Liver (tissue), 3 donors: ENCODE data around the gene TRIO.

Experiments used
- FOXA1 ChIP-seq: IDR thresholded peaks from 2 replicates; pipeline ENCODE4 v1.6.1; 2016; ENCODE audit warnings: antibody characterized with exemption
- GABPA ChIP-seq, 2 donors: IDR thresholded peaks in 1 of 2; conservative IDR thresholded peaks in 1 of 2; 2 replicates each; pipeline ENCODE4 v1.6.1; 2016; ENCODE audit warnings: antibody characterized with exemption in 2 of 2, mild to moderate bottlenecking in 1 of 2, moderate library complexity in 1 of 2
- NR2F2 ChIP-seq: IDR thresholded peaks from 2 replicates; pipeline ENCODE4 v1.6.1; 2016; ENCODE audit warnings: antibody characterized with exemption
- RAD21 ChIP-seq, 2 donors: IDR thresholded peaks; 2 replicates each; pipeline ENCODE4 v1.6.1; 2016; ENCODE audit warnings: antibody characterized with exemption in 2 of 2, mild to moderate bottlenecking in 2 of 2
- RXRA ChIP-seq, 2 donors: IDR thresholded peaks; 2 replicates each; pipeline ENCODE4 v1.6.1; 2017 to 2018; ENCODE audit warnings: antibody characterized with exemption in 2 of 2, mild to moderate bottlenecking in 1 of 2
- TAF1 ChIP-seq: conservative IDR thresholded peaks from 2 replicates; pipeline ENCODE4 v1.6.1; 2016; ENCODE audit warnings: antibody characterized with exemption, mild to moderate bottlenecking
- YY1 ChIP-seq: IDR thresholded peaks from 2 replicates; pipeline ENCODE4 v1.6.1; 2016; ENCODE audit warnings: antibody characterized with exemption, mild to moderate bottlenecking
- TF ChIP-seq, protein P1 (sequence below): fragments of 150-350 bp; IDR thresholded peaks from 2 replicates; pipeline ENCODE4 v1.5.1; 2017; ENCODE audit warnings: improper control_type of control experiment, low read depth, low read length; ENCODE audit not compliant: missing input control
- TF ChIP-seq, protein P2 (sequence below): IDR thresholded peaks from 2 replicates; pipeline ENCODE4 v1.6.1; 2016; ENCODE audit warnings: antibody characterized with exemption, mild to moderate bottlenecking
- TF ChIP-seq, protein P3 (sequence below): IDR thresholded peaks from 2 replicates; pipeline ENCODE4 v1.6.1; 2016; ENCODE audit warnings: antibody characterized with exemption
- TF ChIP-seq, protein P4 (sequence below): IDR thresholded peaks from 2 replicates; pipeline ENCODE4 v1.6.1; 2016; ENCODE audit warnings: antibody characterized with exemption
- donor health status: healthy.
- donor health status: healthy.

DNA sequence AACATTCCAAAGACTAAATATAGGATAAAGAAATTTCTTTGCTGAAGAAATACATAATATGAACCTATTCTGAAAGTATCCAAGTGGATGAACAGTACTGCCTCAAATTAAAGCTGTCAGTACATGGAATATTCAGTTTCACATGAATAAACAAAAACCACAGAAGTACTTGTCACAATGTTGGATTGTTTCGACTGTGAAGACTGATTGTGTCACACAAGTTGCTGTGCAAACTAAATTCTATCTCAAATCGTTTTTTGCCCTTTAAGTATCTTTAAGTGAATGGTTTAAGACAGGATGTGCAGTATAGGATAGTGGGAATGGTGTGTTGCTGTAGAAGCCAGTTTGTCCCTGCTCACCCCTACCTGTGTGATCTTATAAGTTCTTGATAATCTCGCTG is 301.0 kb downstream of the TRIO start:
- TF ChIP-seq, protein P1, sequence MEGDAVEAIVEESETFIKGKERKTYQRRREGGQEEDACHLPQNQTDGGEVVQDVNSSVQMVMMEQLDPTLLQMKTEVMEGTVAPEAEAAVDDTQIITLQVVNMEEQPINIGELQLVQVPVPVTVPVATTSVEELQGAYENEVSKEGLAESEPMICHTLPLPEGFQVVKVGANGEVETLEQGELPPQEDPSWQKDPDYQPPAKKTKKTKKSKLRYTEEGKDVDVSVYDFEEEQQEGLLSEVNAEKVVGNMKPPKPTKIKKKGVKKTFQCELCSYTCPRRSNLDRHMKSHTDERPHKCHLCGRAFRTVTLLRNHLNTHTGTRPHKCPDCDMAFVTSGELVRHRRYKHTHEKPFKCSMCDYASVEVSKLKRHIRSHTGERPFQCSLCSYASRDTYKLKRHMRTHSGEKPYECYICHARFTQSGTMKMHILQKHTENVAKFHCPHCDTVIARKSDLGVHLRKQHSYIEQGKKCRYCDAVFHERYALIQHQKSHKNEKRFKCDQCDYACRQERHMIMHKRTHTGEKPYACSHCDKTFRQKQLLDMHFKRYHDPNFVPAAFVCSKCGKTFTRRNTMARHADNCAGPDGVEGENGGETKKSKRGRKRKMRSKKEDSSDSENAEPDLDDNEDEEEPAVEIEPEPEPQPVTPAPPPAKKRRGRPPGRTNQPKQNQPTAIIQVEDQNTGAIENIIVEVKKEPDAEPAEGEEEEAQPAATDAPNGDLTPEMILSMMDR, result no peak
- TF ChIP-seq TAF1 (no peak), NR2F2 (no peak), YY1 (no peak), GABPA (IDR thresholded peaks at IDR 0.05 in 1 of 2, conservative IDR thresholded peaks at IDR 0.05 in 1 of 2) (no peak), FOXA1 (no peak), RAD21 (IDR thresholded peaks at IDR 0.05) (no peak), RXRA (IDR thresholded peaks at IDR 0.05) (no peak)
- TF ChIP-seq, protein P2, sequence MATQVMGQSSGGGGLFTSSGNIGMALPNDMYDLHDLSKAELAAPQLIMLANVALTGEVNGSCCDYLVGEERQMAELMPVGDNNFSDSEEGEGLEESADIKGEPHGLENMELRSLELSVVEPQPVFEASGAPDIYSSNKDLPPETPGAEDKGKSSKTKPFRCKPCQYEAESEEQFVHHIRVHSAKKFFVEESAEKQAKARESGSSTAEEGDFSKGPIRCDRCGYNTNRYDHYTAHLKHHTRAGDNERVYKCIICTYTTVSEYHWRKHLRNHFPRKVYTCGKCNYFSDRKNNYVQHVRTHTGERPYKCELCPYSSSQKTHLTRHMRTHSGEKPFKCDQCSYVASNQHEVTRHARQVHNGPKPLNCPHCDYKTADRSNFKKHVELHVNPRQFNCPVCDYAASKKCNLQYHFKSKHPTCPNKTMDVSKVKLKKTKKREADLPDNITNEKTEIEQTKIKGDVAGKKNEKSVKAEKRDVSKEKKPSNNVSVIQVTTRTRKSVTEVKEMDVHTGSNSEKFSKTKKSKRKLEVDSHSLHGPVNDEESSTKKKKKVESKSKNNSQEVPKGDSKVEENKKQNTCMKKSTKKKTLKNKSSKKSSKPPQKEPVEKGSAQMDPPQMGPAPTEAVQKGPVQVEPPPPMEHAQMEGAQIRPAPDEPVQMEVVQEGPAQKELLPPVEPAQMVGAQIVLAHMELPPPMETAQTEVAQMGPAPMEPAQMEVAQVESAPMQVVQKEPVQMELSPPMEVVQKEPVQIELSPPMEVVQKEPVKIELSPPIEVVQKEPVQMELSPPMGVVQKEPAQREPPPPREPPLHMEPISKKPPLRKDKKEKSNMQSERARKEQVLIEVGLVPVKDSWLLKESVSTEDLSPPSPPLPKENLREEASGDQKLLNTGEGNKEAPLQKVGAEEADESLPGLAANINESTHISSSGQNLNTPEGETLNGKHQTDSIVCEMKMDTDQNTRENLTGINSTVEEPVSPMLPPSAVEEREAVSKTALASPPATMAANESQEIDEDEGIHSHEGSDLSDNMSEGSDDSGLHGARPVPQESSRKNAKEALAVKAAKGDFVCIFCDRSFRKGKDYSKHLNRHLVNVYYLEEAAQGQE, result no peak
- TF ChIP-seq, protein P3, sequence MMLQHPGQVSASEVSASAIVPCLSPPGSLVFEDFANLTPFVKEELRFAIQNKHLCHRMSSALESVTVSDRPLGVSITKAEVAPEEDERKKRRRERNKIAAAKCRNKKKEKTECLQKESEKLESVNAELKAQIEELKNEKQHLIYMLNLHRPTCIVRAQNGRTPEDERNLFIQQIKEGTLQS, result no peak
- TF ChIP-seq, protein P4, sequence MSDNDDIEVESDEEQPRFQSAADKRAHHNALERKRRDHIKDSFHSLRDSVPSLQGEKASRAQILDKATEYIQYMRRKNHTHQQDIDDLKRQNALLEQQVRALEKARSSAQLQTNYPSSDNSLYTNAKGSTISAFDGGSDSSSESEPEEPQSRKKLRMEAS, result no peak
